HFFc6 (cell line): Measurements from ENCODE around the gene SLC25A38. TPM values are rescaled to one million over a fixed set of nuclear protein-coding genes. Genes with fewer than 3 reads are reported as not detected.
A peak's percentile ranks its signal among the peaks of the same experiment; 100 is the strongest.
"Not testable (repeated sequence)": the region's sequence is repeated elsewhere in the genome, so short reads cannot be mapped to it uniquely, and the experiment has no call there.

Source experiments
- DNase-seq: peaks from one replicate; pipeline ENCODE4 v3.0.0-alpha.2; 2018
- H3K27ac Mint-ChIP-seq: 2 replicates; pipeline ENCODE4 v1.8.0; 2020; ENCODE audit warnings: mild to moderate bottlenecking, mixed read lengths
- H3K27me3 Mint-ChIP-seq: 2 replicates; pipeline ENCODE4 v1.8.0; 2021; ENCODE audit warnings: mild to moderate bottlenecking, moderate library complexity, mixed read lengths; ENCODE audit not compliant: insufficient read depth
- H3K36me3 Mint-ChIP-seq: 2 replicates; pipeline ENCODE4 v1.8.0; 2021; ENCODE audit warnings: low read depth, mixed read lengths
- H3K4me1 Mint-ChIP-seq: 2 replicates; pipeline ENCODE4 v1.8.0; 2020; ENCODE audit warnings: low read depth, mixed read lengths
- H3K4me3 Mint-ChIP-seq: 2 replicates; pipeline ENCODE4 v1.8.0; 2020; ENCODE audit warnings: mild to moderate bottlenecking, moderate library complexity, mixed read lengths
- H3K9me3 Mint-ChIP-seq: 2 replicates; pipeline ENCODE4 v1.8.0; 2020; ENCODE audit warnings: mild to moderate bottlenecking, mixed read lengths
- total RNA-seq, 6 experiments: library from RNA; stranded (reverse); fragmentation: NEBNext Ultra II Directional; extraction: Animal tissue kit (Norgen Biotek cat#: 25700); gene quantifications; 2 replicates in 1 of 6; 3 replicates in 5 of 6; pipeline ENCODE4 v1.2.3, GENCODE V29; 2021
- TF ChIP-seq, protein P1 (sequence below): fragments of 200-600 bp; sonication (generic); IDR thresholded peaks from 2 replicates; pipeline ENCODE4 v1.5.0; 2021; ENCODE audit warnings: antibody characterized with exemption, mild to moderate bottlenecking

Gene SLC25A38
- total RNA-seq, 6 experiments from 2014 or later, result 24.8 to 32.4 (median 27.9) TPM

DNA sequence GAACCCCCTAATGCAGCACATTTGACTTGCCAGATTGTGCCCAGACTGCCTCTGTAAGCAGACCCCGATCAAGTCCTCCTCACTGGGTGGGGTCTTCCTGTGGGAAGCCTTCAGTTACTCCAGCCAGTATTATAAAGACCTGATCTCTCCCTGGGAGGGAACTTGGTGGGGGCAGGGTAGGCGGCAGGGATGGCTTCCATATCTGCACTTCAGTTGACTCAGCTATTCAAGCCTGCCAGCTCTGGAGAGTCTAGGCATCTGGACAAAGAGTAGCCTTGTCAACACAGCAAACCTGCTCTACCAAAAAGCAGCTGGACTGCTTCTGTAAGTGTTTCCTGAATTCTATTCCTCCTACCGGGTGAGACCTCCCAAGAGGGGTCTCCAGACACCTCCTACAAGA, 21.0 kb upstream of the SLC25A38 start:
- DNase-seq, result no peak
- peaks cover 9% of the 10 kb centered on the region for H3K27me3 Mint-ChIP-seq
- H3K36me3 Mint-ChIP-seq, result no peaks in the 10 kb centered on the region
- TF ChIP-seq, protein P1, sequence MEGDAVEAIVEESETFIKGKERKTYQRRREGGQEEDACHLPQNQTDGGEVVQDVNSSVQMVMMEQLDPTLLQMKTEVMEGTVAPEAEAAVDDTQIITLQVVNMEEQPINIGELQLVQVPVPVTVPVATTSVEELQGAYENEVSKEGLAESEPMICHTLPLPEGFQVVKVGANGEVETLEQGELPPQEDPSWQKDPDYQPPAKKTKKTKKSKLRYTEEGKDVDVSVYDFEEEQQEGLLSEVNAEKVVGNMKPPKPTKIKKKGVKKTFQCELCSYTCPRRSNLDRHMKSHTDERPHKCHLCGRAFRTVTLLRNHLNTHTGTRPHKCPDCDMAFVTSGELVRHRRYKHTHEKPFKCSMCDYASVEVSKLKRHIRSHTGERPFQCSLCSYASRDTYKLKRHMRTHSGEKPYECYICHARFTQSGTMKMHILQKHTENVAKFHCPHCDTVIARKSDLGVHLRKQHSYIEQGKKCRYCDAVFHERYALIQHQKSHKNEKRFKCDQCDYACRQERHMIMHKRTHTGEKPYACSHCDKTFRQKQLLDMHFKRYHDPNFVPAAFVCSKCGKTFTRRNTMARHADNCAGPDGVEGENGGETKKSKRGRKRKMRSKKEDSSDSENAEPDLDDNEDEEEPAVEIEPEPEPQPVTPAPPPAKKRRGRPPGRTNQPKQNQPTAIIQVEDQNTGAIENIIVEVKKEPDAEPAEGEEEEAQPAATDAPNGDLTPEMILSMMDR, result no peak
- H3K4me1 Mint-ChIP-seq, result no peaks in the 10 kb centered on the region
- H3K9me3 Mint-ChIP-seq, result no peaks in the 10 kb centered on the region
- no peak overlapping the region for H3K4me3 Mint-ChIP-seq
- no peak overlapping the region for H3K27ac Mint-ChIP-seq

DNA sequence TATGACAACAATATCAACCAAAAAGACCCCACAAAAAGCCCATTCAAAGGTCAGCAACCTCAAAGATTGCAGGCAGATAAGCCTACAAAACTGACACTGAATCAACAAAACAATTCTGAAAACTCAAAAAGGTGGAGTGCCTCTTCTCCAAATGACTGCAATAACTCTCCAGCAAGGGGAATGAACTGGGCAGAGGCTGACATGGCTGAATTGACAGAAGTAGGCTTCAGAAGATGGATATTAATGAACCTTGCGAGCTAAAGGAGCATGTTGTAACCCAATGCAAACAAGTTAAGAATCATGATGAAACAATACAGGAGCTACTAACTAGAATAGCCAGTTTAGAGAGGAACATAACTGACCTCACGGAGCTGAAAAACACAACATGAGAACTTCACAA, 20.4 kb upstream of the SLC25A38 start:
- DNase-seq, result no peak
- Mint-ChIP-seq H3K36me3 (no peaks in the 10 kb centered on the region), H3K4me3 (no peak overlapping the region), H3K4me1 (no peaks in the 10 kb centered on the region), H3K9me3 (no peaks in the 10 kb centered on the region), H3K27me3 (peaks cover 7% of the 10 kb centered on the region), H3K27ac (no peak overlapping the region)
- TF ChIP-seq, protein P1, result no peak

DNA sequence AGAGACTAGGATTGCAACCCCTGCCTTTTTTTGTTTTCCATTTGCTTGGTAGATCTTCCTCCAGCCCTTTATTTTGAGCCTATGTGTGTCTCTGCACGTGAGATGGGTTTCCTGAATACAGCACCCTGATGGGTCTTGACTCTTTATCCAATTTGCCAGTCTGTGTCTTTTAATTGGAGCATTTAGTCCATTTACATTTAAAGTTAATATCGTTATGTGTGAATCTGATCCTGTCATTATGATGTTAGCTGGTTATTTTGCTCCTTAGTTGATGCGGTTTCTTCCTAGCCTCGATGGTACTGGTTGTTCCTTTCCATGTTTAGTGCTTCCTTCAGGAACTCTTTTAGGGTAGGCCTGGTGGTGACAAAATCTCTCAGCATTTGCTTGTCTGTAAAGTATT, 12.7 kb upstream of the SLC25A38 start:
- not testable (repeated sequence) for H3K27ac Mint-ChIP-seq, H3K36me3 Mint-ChIP-seq, DNase-seq, H3K4me3 Mint-ChIP-seq, H3K4me1 Mint-ChIP-seq, H3K9me3 Mint-ChIP-seq
- peaks cover 15% of the 10 kb centered on the region for H3K27me3 Mint-ChIP-seq

DNA sequence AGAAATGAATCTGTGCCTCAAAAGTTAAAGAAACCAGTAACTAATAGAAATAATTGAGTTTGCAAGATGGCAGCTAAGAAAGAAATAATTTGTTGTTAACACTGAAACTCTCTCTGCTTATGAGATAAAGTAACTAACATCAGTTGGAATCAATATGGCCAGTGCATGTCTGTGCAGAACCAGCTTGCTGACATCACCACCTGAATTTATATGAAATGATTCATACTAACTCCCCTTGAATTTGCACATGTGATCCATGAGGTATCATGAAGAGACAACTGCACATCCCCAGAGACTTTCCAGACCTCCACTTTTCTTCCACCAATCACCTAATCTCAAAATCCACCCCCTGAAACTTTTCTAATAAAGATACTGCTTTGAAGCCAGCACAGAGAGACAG, 10.3 kb upstream of the SLC25A38 start:
- H3K4me1 Mint-ChIP-seq, result no peaks in the 10 kb centered on the region
- TF ChIP-seq, protein P1, result no peak
- no peaks in the 10 kb centered on the region for H3K36me3 Mint-ChIP-seq
- H3K27ac Mint-ChIP-seq, result no peak overlapping the region
- H3K4me3 Mint-ChIP-seq, result no peak overlapping the region
- DNase-seq, result no peak
- H3K27me3 Mint-ChIP-seq, result peaks cover 15% of the 10 kb centered on the region
- no peaks in the 10 kb centered on the region for H3K9me3 Mint-ChIP-seq

DNA sequence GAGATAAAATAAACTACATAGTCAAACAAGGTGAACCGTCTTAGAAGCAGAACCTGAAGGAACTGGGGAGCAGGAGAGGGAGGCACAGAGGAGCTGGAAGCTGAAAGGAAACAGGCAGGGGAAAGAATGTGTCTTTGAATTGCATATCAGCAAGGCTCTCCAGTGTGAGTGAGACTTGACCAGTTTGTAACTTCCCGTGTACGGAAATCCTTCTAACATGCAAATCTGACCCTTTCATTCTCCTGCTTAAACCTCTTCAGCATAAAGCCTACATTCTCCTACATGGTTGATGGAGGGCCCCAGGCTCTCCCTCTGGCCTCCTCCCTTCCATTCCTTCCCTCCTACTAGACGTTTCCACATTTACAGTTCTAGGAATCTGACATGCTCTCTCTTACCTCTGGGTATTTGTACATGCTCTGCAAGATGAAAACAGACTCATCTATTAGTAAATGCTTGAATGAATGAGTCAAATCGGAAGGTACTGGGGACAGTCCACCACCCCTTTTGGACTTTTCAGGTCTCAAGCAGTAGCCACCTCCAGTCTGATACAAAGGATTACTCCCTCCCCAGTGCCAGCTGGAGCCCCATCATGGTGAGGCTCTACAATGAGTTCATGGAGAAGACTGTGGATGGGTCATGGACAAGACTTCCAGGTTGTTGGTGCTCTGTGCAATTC, 6.1 kb upstream of the SLC25A38 start:
- H3K4me3 Mint-ChIP-seq, result no peak overlapping the region
- DNase-seq, result no peak
- H3K4me1 Mint-ChIP-seq, result peaks cover under 1% of the 10 kb centered on the region; the same call in 1 of the 2 replicates
- H3K36me3 Mint-ChIP-seq, result no peaks in the 10 kb centered on the region
- H3K27ac Mint-ChIP-seq, result no peak overlapping the region
- H3K27me3 Mint-ChIP-seq, result peaks cover 14% of the 10 kb centered on the region
- H3K9me3 Mint-ChIP-seq, result no peaks in the 10 kb centered on the region
- TF ChIP-seq, protein P1, result no peak

DNA sequence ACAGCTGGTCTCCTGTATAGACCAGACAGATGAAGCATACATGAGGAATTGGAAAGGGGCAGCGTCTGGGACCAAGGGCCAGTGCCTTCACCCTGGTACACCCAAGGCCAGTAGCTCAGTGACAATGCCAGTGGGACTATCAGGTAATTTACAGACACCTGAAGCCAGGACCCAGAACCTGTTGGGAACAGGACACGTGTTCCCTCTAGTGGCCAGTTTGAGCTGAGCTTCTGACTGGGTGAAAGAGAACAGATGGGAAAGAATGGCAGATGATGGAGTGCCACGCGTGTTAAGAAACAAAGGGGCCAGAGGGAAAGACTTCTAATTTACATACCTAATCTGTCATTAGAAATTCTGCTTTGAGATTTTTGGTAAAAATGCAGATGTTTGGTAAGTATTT, 5.1 kb upstream of the SLC25A38 start:
- Mint-ChIP-seq H3K4me3 (no peak overlapping the region), H3K27me3 (peaks cover 13% of the 10 kb centered on the region), H3K4me1 (peaks cover 9% of the 10 kb centered on the region; the same call in 1 of the 2 replicates), H3K27ac (no peak overlapping the region), H3K36me3 (no peaks in the 10 kb centered on the region), H3K9me3 (no peaks in the 10 kb centered on the region)
- peak; percentile 32 for DNase-seq
- TF ChIP-seq, protein P1, result peak; percentile 84
